ENCODE data around the gene FHOD3.

FHOD3 gene

GRCh38 chr18:36630917-36631316 lies 333.4 kb downstream of the FHOD3 start:
- peaks cover 11% of the 10 kb centered on the region; the same call in 1 of the 2 replicates for H3K4me1 ChIP-seq (ENCODE audit: control insufficient read depth, insufficient read depth, low read length)
- no peaks in the 10 kb centered on the region for H3K9me3 ChIP-seq (ENCODE audit: control insufficient read depth, insufficient read depth, low read length)
- H3K36me3 ChIP-seq (ENCODE audit: control insufficient read depth, insufficient read depth, low read length), result no peaks in the 10 kb centered on the region
- H3K4me3 ChIP-seq (ENCODE audit: low read depth, low read length), result no peak overlapping the region
- H3K27ac ChIP-seq (ENCODE audit: low read depth, low read length), result no peak overlapping the region
- H3K9ac ChIP-seq (ENCODE audit: low read depth, low read length), result no peak overlapping the region
- no peaks in the 10 kb centered on the region for H3K27me3 ChIP-seq (ENCODE audit: control insufficient read depth, insufficient read depth, low read length)

- no peak overlapping the region for H3K27ac ChIP-seq (ENCODE audit: low read depth, low read length)
- H3K27me3 ChIP-seq (ENCODE audit: control insufficient read depth, insufficient read depth, low read length), result no peaks in the 10 kb centered on the region
- no peaks in the 10 kb centered on the region for H3K36me3 ChIP-seq (ENCODE audit: control insufficient read depth, insufficient read depth, low read length)
- H3K9ac ChIP-seq (ENCODE audit: low read depth, low read length), result no peak overlapping the region
- H3K4me3 ChIP-seq (ENCODE audit: low read depth, low read length), result no peak overlapping the region
- no peaks in the 10 kb centered on the region for H3K9me3 ChIP-seq (ENCODE audit: control insufficient read depth, insufficient read depth, low read length)
- H3K4me1 ChIP-seq (ENCODE audit: control insufficient read depth, insufficient read depth, low read length), result peaks cover 11% of the 10 kb centered on the region; the same call in 1 of the 2 replicates
Observed at GRCh38 chr18:36633961-36634412, 336.5 kb downstream of the FHOD3 start.

GRCh38 chr18:36634573-36635216 lies 337.2 kb downstream of the FHOD3 start:
- H3K4me3 ChIP-seq (ENCODE audit: low read depth, low read length), result no peak overlapping the region
- H3K27me3 ChIP-seq (ENCODE audit: control insufficient read depth, insufficient read depth, low read length), result no peaks in the 10 kb centered on the region
- H3K27ac ChIP-seq (ENCODE audit: low read depth, low read length), result no peak overlapping the region
- H3K9ac ChIP-seq (ENCODE audit: low read depth, low read length), result no peak overlapping the region
- H3K9me3 ChIP-seq (ENCODE audit: control insufficient read depth, insufficient read depth, low read length), result no peaks in the 10 kb centered on the region
- no peaks in the 10 kb centered on the region for H3K36me3 ChIP-seq (ENCODE audit: control insufficient read depth, insufficient read depth, low read length)
- peaks cover 11% of the 10 kb centered on the region; the same call in 1 of the 2 replicates for H3K4me1 ChIP-seq (ENCODE audit: control insufficient read depth, insufficient read depth, low read length)

GRCh38 chr18:36635414-36636096 lies 338.0 kb downstream of the FHOD3 start:
- Histone ChIP-seq H3K9ac (ENCODE audit: low read depth, low read length) (no peak overlapping the region), H3K9me3 (ENCODE audit: control insufficient read depth, insufficient read depth, low read length) (no peaks in the 10 kb centered on the region), H3K36me3 (ENCODE audit: control insufficient read depth, insufficient read depth, low read length) (no peaks in the 10 kb centered on the region), H3K4me1 (ENCODE audit: control insufficient read depth, insufficient read depth, low read length) (peaks cover 11% of the 10 kb centered on the region; the same call in 1 of the 2 replicates), H3K27me3 (ENCODE audit: control insufficient read depth, insufficient read depth, low read length) (no peaks in the 10 kb centered on the region), H3K27ac (ENCODE audit: low read depth, low read length) (no peak overlapping the region), H3K4me3 (ENCODE audit: low read depth, low read length) (no peak overlapping the region)

GRCh38 chr18:36636237-36636817 lies 338.8 kb downstream of the FHOD3 start:
- peaks cover 11% of the 10 kb centered on the region; the same call in 1 of the 2 replicates for H3K4me1 ChIP-seq (ENCODE audit: control insufficient read depth, insufficient read depth, low read length)
- H3K36me3 ChIP-seq (ENCODE audit: control insufficient read depth, insufficient read depth, low read length), result no peaks in the 10 kb centered on the region
- no peak overlapping the region for H3K27ac ChIP-seq (ENCODE audit: low read depth, low read length)
- no peaks in the 10 kb centered on the region for H3K9me3 ChIP-seq (ENCODE audit: control insufficient read depth, insufficient read depth, low read length)
- no peak overlapping the region for H3K9ac ChIP-seq (ENCODE audit: low read depth, low read length)
- H3K27me3 ChIP-seq (ENCODE audit: control insufficient read depth, insufficient read depth, low read length), result no peaks in the 10 kb centered on the region
- no peak overlapping the region for H3K4me3 ChIP-seq (ENCODE audit: low read depth, low read length)

- H3K4me1 ChIP-seq (ENCODE audit: control insufficient read depth, insufficient read depth, low read length), result peaks cover 11% of the 10 kb centered on the region; the same call in 1 of the 2 replicates
Observed at GRCh38 chr18:36638224-36638623, 340.7 kb downstream of the FHOD3 start.

GRCh38 chr18:36640021-36640952 lies 342.8 kb downstream of the FHOD3 start:
- H3K36me3 ChIP-seq (ENCODE audit: control insufficient read depth, insufficient read depth, low read length), result no peaks in the 10 kb centered on the region
- H3K27ac ChIP-seq (ENCODE audit: low read depth, low read length), result no peak overlapping the region
- H3K4me1 ChIP-seq (ENCODE audit: control insufficient read depth, insufficient read depth, low read length), result no peaks in the 10 kb centered on the region
- H3K9me3 ChIP-seq (ENCODE audit: control insufficient read depth, insufficient read depth, low read length), result no peaks in the 10 kb centered on the region
- H3K4me3 ChIP-seq (ENCODE audit: low read depth, low read length), result no peak overlapping the region
- H3K27me3 ChIP-seq (ENCODE audit: control insufficient read depth, insufficient read depth, low read length), result no peaks in the 10 kb centered on the region
- H3K9ac ChIP-seq (ENCODE audit: low read depth, low read length), result no peak overlapping the region

More at GRCh38 chr18:36638224-36638623, 340.7 kb downstream of the FHOD3 start:
- H3K9ac ChIP-seq (ENCODE audit: low read depth, low read length), result no peak overlapping the region
- no peak overlapping the region for H3K4me3 ChIP-seq (ENCODE audit: low read depth, low read length)
- no peaks in the 10 kb centered on the region for H3K9me3 ChIP-seq (ENCODE audit: control insufficient read depth, insufficient read depth, low read length)
- no peaks in the 10 kb centered on the region for H3K27me3 ChIP-seq (ENCODE audit: control insufficient read depth, insufficient read depth, low read length)
- no peak overlapping the region for H3K27ac ChIP-seq (ENCODE audit: low read depth, low read length)
- H3K36me3 ChIP-seq (ENCODE audit: control insufficient read depth, insufficient read depth, low read length), result no peaks in the 10 kb centered on the region

GRCh38 chr18:36643061-36643460 lies 345.5 kb downstream of the FHOD3 start:
- no peaks in the 10 kb centered on the region for H3K36me3 ChIP-seq (ENCODE audit: control insufficient read depth, insufficient read depth, low read length)
- H3K4me3 ChIP-seq (ENCODE audit: low read depth, low read length), result no peak overlapping the region
- no peak overlapping the region for H3K9ac ChIP-seq (ENCODE audit: low read depth, low read length)
- no peaks in the 10 kb centered on the region for H3K9me3 ChIP-seq (ENCODE audit: control insufficient read depth, insufficient read depth, low read length)
- H3K4me1 ChIP-seq (ENCODE audit: control insufficient read depth, insufficient read depth, low read length), result no peaks in the 10 kb centered on the region
- H3K27ac ChIP-seq (ENCODE audit: low read depth, low read length), result no peak overlapping the region
- H3K27me3 ChIP-seq (ENCODE audit: control insufficient read depth, insufficient read depth, low read length), result no peaks in the 10 kb centered on the region

GRCh38 chr18:36648803-36649202 lies 351.3 kb downstream of the FHOD3 start:
- Histone ChIP-seq H3K27me3 (ENCODE audit: control insufficient read depth, insufficient read depth, low read length) (no peaks in the 10 kb centered on the region), H3K4me3 (ENCODE audit: low read depth, low read length) (no peak overlapping the region), H3K9ac (ENCODE audit: low read depth, low read length) (no peak overlapping the region), H3K4me1 (ENCODE audit: control insufficient read depth, insufficient read depth, low read length) (peaks cover 9% of the 10 kb centered on the region; the same call in 1 of the 2 replicates), H3K9me3 (ENCODE audit: control insufficient read depth, insufficient read depth, low read length) (no peaks in the 10 kb centered on the region), H3K27ac (ENCODE audit: low read depth, low read length) (no peak overlapping the region), H3K36me3 (ENCODE audit: control insufficient read depth, insufficient read depth, low read length) (no peaks in the 10 kb centered on the region)

- Histone ChIP-seq H3K27ac (ENCODE audit: low read depth, low read length) (no peak overlapping the region), H3K9ac (ENCODE audit: low read depth, low read length) (no peak overlapping the region), H3K27me3 (ENCODE audit: control insufficient read depth, insufficient read depth, low read length) (no peaks in the 10 kb centered on the region)
Observed at GRCh38 chr18:36649205-36649604, 351.7 kb downstream of the FHOD3 start.

More at GRCh38 chr18:36649205-36649604, 351.7 kb downstream of the FHOD3 start:
- Histone ChIP-seq H3K36me3 (ENCODE audit: control insufficient read depth, insufficient read depth, low read length) (no peaks in the 10 kb centered on the region), H3K4me3 (ENCODE audit: low read depth, low read length) (no peak overlapping the region), H3K4me1 (ENCODE audit: control insufficient read depth, insufficient read depth, low read length) (peaks cover 9% of the 10 kb centered on the region; the same call in 1 of the 2 replicates), H3K9me3 (ENCODE audit: control insufficient read depth, insufficient read depth, low read length) (no peaks in the 10 kb centered on the region)
